ENCODE measurements around the gene GABARAPL2.
A peak's percentile ranks its signal among the peaks of the same experiment; 100 is the strongest.

GABARAPL2 gene

GRCh38 chr16:75555213-75555706 is 10.9 kb upstream of the GABARAPL2 start:
- DNase-seq: peak; percentile 78

GRCh38 chr16:75555707-75556430 is 10.3 kb upstream of the GABARAPL2 start, which contains the start of gene TMEM231:
TMEM231 (minus strand) TSS chr16:75556252; CDS start chr16:75556209, 43 bp downstream.
- DNase-seq: peak; percentile 81

- no peak for DNase-seq
Measured at GRCh38 chr16:75556431-75556950, 9.7 kb upstream of the GABARAPL2 start.

- DNase-seq: no peak
Measured at GRCh38 chr16:75558846-75559401, 7.3 kb upstream of the GABARAPL2 start.

GRCh38 chr16:75559564-75560372 is 6.4 kb upstream of the GABARAPL2 start:
- DNase-seq: peak; percentile 17

GRCh38 chr16:75565640-75566039 is 539 bp upstream of the GABARAPL2 start:
- DNase-seq: no peak

- DNase-seq: no peak
Measured at GRCh38 chr16:75566758-75567255, 628 bp downstream of the GABARAPL2 start.

- no peak for DNase-seq
Measured at GRCh38 chr16:75567911-75568310, 1.7 kb downstream of the GABARAPL2 start.

GRCh38 chr16:75570396-75571065 is 4.4 kb downstream of the GABARAPL2 start:
- DNase-seq: no peak

GRCh38 chr16:75572864-75573542 is 6.8 kb downstream of the GABARAPL2 start:
- DNase-seq: no peak

- no peak for DNase-seq
Measured at GRCh38 chr16:75573955-75574354, 7.8 kb downstream of the GABARAPL2 start.

- no peak for DNase-seq
Measured at GRCh38 chr16:75575958-75576357, 9.8 kb downstream of the GABARAPL2 start.

- no peak for DNase-seq
Measured at GRCh38 chr16:75576384-75576811, 10.2 kb downstream of the GABARAPL2 start.

- DNase-seq: no peak
Measured at GRCh38 chr16:75578212-75578611, 12.0 kb downstream of the GABARAPL2 start.

GRCh38 chr16:75578725-75579124 is 12.5 kb downstream of the GABARAPL2 start:
- DNase-seq: no peak

- DNase-seq: no peak
Measured at GRCh38 chr16:75579281-75579834, 13.2 kb downstream of the GABARAPL2 start.

GRCh38 chr16:75584108-75584507 is 17.9 kb downstream of the GABARAPL2 start:
- DNase-seq: no peak

- DNase-seq: no peak
Measured at GRCh38 chr16:75588716-75589115, 22.5 kb downstream of the GABARAPL2 start.

- no peak for DNase-seq
Measured at GRCh38 chr16:75589306-75589705, 23.1 kb downstream of the GABARAPL2 start.

GRCh38 chr16:75590920-75591843 is 25.0 kb downstream of the GABARAPL2 start:
- no peak for DNase-seq

All from kidney glomerular epithelial cell (primary cell).